ENCODE results near the gene MTG2. TPM values are rescaled to one million over a fixed set of nuclear protein-coding genes. Genes with fewer than 3 reads are reported as not detected.

MTG2 gene
- total and polyA plus RNA-seq, 2 of the 4 experiments (the other 2 are of a cell fraction): 11.5 to 25.2 TPM

- H3K14ac ChIP-seq (replicated peaks; ENCODE audit: low read depth, low read length): no peak overlapping the region
- H2AK9ac ChIP-seq (replicated peaks; ENCODE audit: low read depth, low read length, poor library complexity): no peak overlapping the region
- dilution Hi-C loops (cut with HindIII; ENCODE audit: low sequenced_read_pairs, unreplicated experiment): no loop called here
- POLR2A ChIA-PET (ENCODE audit: unreplicated experiment): no interaction called here
- H3K56ac ChIP-seq (ENCODE audit: extremely low read depth, insufficient read depth, low read length): no peak overlapping the region
- peaks cover 9% of the 10 kb centered on the region for H3K36me3 ChIP-seq (ENCODE audit: control insufficient read depth, insufficient read depth, low read length)
- no peak for DNase-seq
- H3K4me1 ChIP-seq (ENCODE audit: control insufficient read depth, insufficient read depth, low read length): peaks cover 20% of the 10 kb centered on the region
- H3K4me2 ChIP-seq (ENCODE audit: low read depth, low read length): no peak overlapping the region
- no peak overlapping the region for H4K91ac ChIP-seq (ENCODE audit: insufficient read depth, low read depth, low read length)
- 100% methylated on average over 2 of the region's 7 CpGs; no CpG with 5 or more reads in 1 of the 2 experiments for WGBS, 2 experiments (ENCODE audit: extremely low coverage in 2 of 2, insufficient read length in 1 of 2)
- no TSS peak for BruUV-seq (replicated peaks)
- H3K4ac ChIP-seq (ENCODE audit: low read depth, low read length): no peak overlapping the region
- no peak overlapping the region; the same call in 1 of the 2 replicates for H2BK20ac ChIP-seq (ENCODE audit: low read depth, low read length)
- H3K9me1 ChIP-seq (ENCODE audit: insufficient read depth, low read length): peaks cover 46% of the 10 kb centered on the region
- CTCF ChIA-PET: no interaction called here
- H4K5ac ChIP-seq (ENCODE audit: low read depth, low read length): no peak overlapping the region
- no peaks in the 10 kb centered on the region for H3K9me3 ChIP-seq (ENCODE audit: control insufficient read depth, insufficient read depth, low read length)
- no peak overlapping the region for H2AK5ac ChIP-seq (ENCODE audit: low read depth, low read length)
- in situ Hi-C loops (cut with MboI; ENCODE audit: low sequenced_read_pairs): no loop called here
- H3K79me1 ChIP-seq (ENCODE audit: low read depth in 1 of 2, low read length in 2 of 2): peaks cover 15 to 79% of the 10 kb centered on the region in 2 experiments; a peak in 3 of 4 replicates
- ATAC-seq (ENCODE audit: low read depth): no peak
- peaks cover 86% of the 10 kb centered on the region for H4K20me1 ChIP-seq (ENCODE audit: insufficient read depth, low read length)
- no peak overlapping the region for H2BK5ac ChIP-seq (ENCODE audit: low read depth, low read length, poor library complexity, severe bottlenecking)
- H4K8ac ChIP-seq (ENCODE audit: low read depth in 2 of 2, low read length in 2 of 2): no peak overlapping the region
- H3K27ac ChIP-seq (ENCODE audit: insufficient read depth, low read length): no peak overlapping the region
- no peak overlapping the region for H2AFZ ChIP-seq (replicated peaks; ENCODE audit: low read length, poor library complexity)
- peak overlapping the region; percentile 28 for H3K23ac ChIP-seq (ENCODE audit: low read depth, low read length)
- intact Hi-C loops (cut with micrococcal nuclease): no loop called here
- H3K27me3 ChIP-seq (ENCODE audit: control insufficient read depth, insufficient read depth, low read length): no peaks in the 10 kb centered on the region
- H2BK120ac ChIP-seq (ENCODE audit: low read depth, low read length): no peak overlapping the region
- TF ChIP-seq CTCF (conservative IDR thresholded peaks at IDR 0.05; ENCODE audit: low read depth, low read length) (no peak), ELK1 (IDR thresholded peaks at IDR 0.05; ENCODE audit: borderline replicate concordance, low read depth, low read length) (no peak), MXI1 (IDR thresholded peaks at IDR 0.05; ENCODE audit: borderline replicate concordance, low read depth, low read length) (no peak), RFX5 (IDR thresholded peaks at IDR 0.05; ENCODE audit: low read depth, low read length) (no peak), SMC3 (IDR thresholded peaks at IDR 0.05; ENCODE audit: low read depth, low read length) (no peak), RCOR1 (IDR thresholded peaks at IDR 0.05; ENCODE audit: insufficient replicate concordance, low read length) (no peak), BHLHE40 (IDR thresholded peaks at IDR 0.05; ENCODE audit: low read depth, low read length) (no peak), NFE2L2 (IDR thresholded peaks at IDR 0.05; ENCODE audit: low read depth, low read length) (no peak), RAD21 (IDR thresholded peaks at IDR 0.05; ENCODE audit: low read length) (no peak), CHD1 (IDR thresholded peaks at IDR 0.05; ENCODE audit: low read depth, low read length) (no peak), POLR2A (IDR thresholded peaks at IDR 0.05; ENCODE audit: low read depth, low read length) (no peak), MAFK (IDR thresholded peaks at IDR 0.05; ENCODE audit: low read depth, low read length) (no peak), USF2 (IDR thresholded peaks at IDR 0.05; ENCODE audit: low read depth, low read length) (no peak), CEBPB (IDR thresholded peaks at IDR 0.05; ENCODE audit: low read depth, low read length) (no peak)
- H3K9ac ChIP-seq (ENCODE audit: low read depth, low read length): no peak overlapping the region
- no peak overlapping the region for H3K4me3 ChIP-seq (ENCODE audit: insufficient read depth, low read depth, low read length)
- H2BK15ac ChIP-seq (ENCODE audit: low read depth, low read length): no peak overlapping the region
- H3K18ac ChIP-seq (ENCODE audit: low read depth, low read length): no peak overlapping the region
Measured at GRCh38 chr20:62145688-62146018, 37.2 kb upstream of the MTG2 start.

Measured in IMR-90 (cell line).